WTC11 (cell line): ENCODE measurements around the gene TDRD1. TPM values are rescaled to one million over a fixed set of nuclear protein-coding genes. Genes with fewer than 3 reads are reported as not detected.

ENCODE experiments used
- ATF3 ChIP-seq: sonication (generic); formaldehyde crosslinking; conservative IDR thresholded peaks from 2 replicates; pipeline ENCODE4 v1.8.1; 2022; ENCODE audit warnings: mild to moderate bottlenecking, missing genetic modification reagents
- CREM ChIP-seq: sonication (generic); formaldehyde crosslinking; IDR thresholded peaks from 2 replicates; pipeline ENCODE4 v1.8.1; 2022; ENCODE audit warnings: mild to moderate bottlenecking, missing genetic modification reagents, moderate library complexity
- E2F1 ChIP-seq: sonication (generic); formaldehyde crosslinking; IDR thresholded peaks from 2 replicates; pipeline ENCODE4 v1.8.0; 2022; ENCODE audit warnings: mild to moderate bottlenecking, missing genetic modification reagents
- E2F4 ChIP-seq: sonication (generic); formaldehyde crosslinking; IDR thresholded peaks from 2 replicates; pipeline ENCODE4 v1.8.1; 2022; ENCODE audit warnings: low read depth, mild to moderate bottlenecking, moderate library complexity, missing genetic modification reagents, borderline replicate concordance
- ESRRA ChIP-seq: sonication (generic); formaldehyde crosslinking; IDR thresholded peaks from 2 replicates; pipeline ENCODE4 v1.8.1; 2022; ENCODE audit warnings: mild to moderate bottlenecking, missing genetic modification reagents, borderline replicate concordance
- ETV6 ChIP-seq: sonication (generic); formaldehyde crosslinking; IDR thresholded peaks from 2 replicates; pipeline ENCODE4 v1.8.1; 2022; ENCODE audit warnings: mild to moderate bottlenecking, missing genetic modification reagents
- GRHL2 ChIP-seq: fragments of 250-450 bp; sonication (Bioruptor Pico); IDR thresholded peaks from 2 replicates; pipeline ENCODE4 v1.8.0; 2022; ENCODE audit warnings: mild to moderate bottlenecking, moderate library complexity; ENCODE audit not compliant: insufficient replicate concordance, severe bottlenecking
- HMGA2 ChIP-seq: fragments of 250-450 bp; sonication (Bioruptor Pico); IDR thresholded peaks from 2 replicates; pipeline ENCODE4 v1.4.0; 2021; ENCODE audit warnings: mild to moderate bottlenecking, moderate library complexity
- HMGXB4 ChIP-seq: sonication (generic); formaldehyde crosslinking; IDR thresholded peaks from 2 replicates; pipeline ENCODE4 v1.8.1; 2023; ENCODE audit warnings: mild to moderate bottlenecking, moderate library complexity, missing genetic modification reagents
- IRF2 ChIP-seq: sonication (generic); formaldehyde crosslinking; IDR thresholded peaks from 2 replicates; pipeline ENCODE4 v1.8.0; 2022; ENCODE audit warnings: low read depth, missing genetic modification reagents, borderline replicate concordance
- MAX ChIP-seq: sonication (generic); formaldehyde crosslinking; IDR thresholded peaks from 2 replicates; pipeline ENCODE4 v1.8.0; 2022; ENCODE audit warnings: mild to moderate bottlenecking, missing genetic modification reagents
- MXD4 ChIP-seq: fragments of 250-450 bp; sonication (Bioruptor Pico); IDR thresholded peaks from 2 replicates; pipeline ENCODE4 v1.8.0; 2021; ENCODE audit warnings: mild to moderate bottlenecking, moderate library complexity, borderline replicate concordance
- NFE2L1 ChIP-seq: sonication (generic); formaldehyde crosslinking; IDR thresholded peaks from 2 replicates; pipeline ENCODE4 v1.8.1; 2023; ENCODE audit warnings: missing genetic modification reagents
- RELA ChIP-seq: sonication (generic); formaldehyde crosslinking; IDR thresholded peaks from 2 replicates; pipeline ENCODE4 v1.8.1; 2022; ENCODE audit warnings: missing genetic modification reagents, mild to moderate bottlenecking, borderline replicate concordance
- SMAD3 ChIP-seq: sonication (generic); formaldehyde crosslinking; IDR thresholded peaks from 2 replicates; pipeline ENCODE4 v1.8.0; 2022; ENCODE audit warnings: missing genetic modification reagents, mild to moderate bottlenecking, borderline replicate concordance
- TEAD4 ChIP-seq: sonication (generic); formaldehyde crosslinking; IDR thresholded peaks from 2 replicates; pipeline ENCODE4 v1.8.0; 2022; ENCODE audit warnings: mild to moderate bottlenecking, missing genetic modification reagents
- TP53 ChIP-seq: sonication (generic); formaldehyde crosslinking; IDR thresholded peaks from 2 replicates; pipeline ENCODE4 v1.8.1; 2023; ENCODE audit warnings: mild to moderate bottlenecking, missing genetic modification reagents
- USF2 ChIP-seq: sonication (generic); formaldehyde crosslinking; IDR thresholded peaks from 2 replicates; pipeline ENCODE4 v1.8.1; 2023; ENCODE audit warnings: mild to moderate bottlenecking, missing genetic modification reagents, moderate library complexity
- ZBTB43 ChIP-seq: sonication (generic); formaldehyde crosslinking; IDR thresholded peaks from 2 replicates; pipeline ENCODE4 v1.8.1; 2023; ENCODE audit warnings: mild to moderate bottlenecking, missing genetic modification reagents
- ZNF121 ChIP-seq: sonication (generic); formaldehyde crosslinking; IDR thresholded peaks from 2 replicates; pipeline ENCODE4 v1.8.0; 2023; ENCODE audit warnings: missing genetic modification reagents
- ZNF219 ChIP-seq: sonication (generic); formaldehyde crosslinking; IDR thresholded peaks from 2 replicates; pipeline ENCODE4 v1.8.0; 2023; ENCODE audit warnings: missing genetic modification reagents, mild to moderate bottlenecking, borderline replicate concordance
- ZNF232 ChIP-seq: sonication (generic); formaldehyde crosslinking; IDR thresholded peaks from 2 replicates; pipeline ENCODE4 v1.8.0; 2022; ENCODE audit warnings: mild to moderate bottlenecking, missing genetic modification reagents
- ZNF281 ChIP-seq: sonication (generic); formaldehyde crosslinking; IDR thresholded peaks from 2 replicates; pipeline ENCODE4 v1.8.0; 2023; ENCODE audit warnings: mild to moderate bottlenecking, missing genetic modification reagents
- ZNF396 ChIP-seq: fragments of 250-450 bp; sonication (Bioruptor Pico); IDR thresholded peaks from 2 replicates; pipeline ENCODE4 v1.8.0; 2021; ENCODE audit warnings: mild to moderate bottlenecking, moderate library complexity, borderline replicate concordance
- ZNF416 ChIP-seq: fragments of 250-450 bp; sonication (Bioruptor Pico); IDR thresholded peaks from 2 replicates; pipeline ENCODE4 v1.9.0; 2021; ENCODE audit warnings: mild to moderate bottlenecking, inconsistent platforms
- ZNF425 ChIP-seq: fragments of 250-450 bp; sonication (Bioruptor Pico); conservative IDR thresholded peaks from 2 replicates; pipeline ENCODE4 v1.9.0; 2021; ENCODE audit warnings: mild to moderate bottlenecking
- total RNA-seq: library from RNA; stranded (reverse); gene quantifications from 3 replicates; pipeline ENCODE4 v1.2.3, GENCODE V29; 2021

TDRD1 gene
- total RNA-seq, 1 experiment from 2014 or later: 0.70 TPM

- TF ChIP-seq ZNF281 (CRISPR knock-in tag): 0 out of 2 replicates have a peak, but pooled peaks have one; percentile 12
- no peak for TF ChIP-seq CREM (CRISPR knock-in tag)
- TF ChIP-seq ETV6 (CRISPR knock-in tag): no peak
- TF ChIP-seq HMGA2 (CRISPR knock-in tag): no peak
- peak; percentile 27; the same call in 1 of the 2 replicates for TF ChIP-seq ZNF232 (CRISPR knock-in tag)
- TF ChIP-seq ZNF219 (CRISPR knock-in tag): peak; percentile 61; the same call in 1 of the 2 replicates
- TF ChIP-seq ESRRA: no peak
- TF ChIP-seq TEAD4 (CRISPR knock-in tag): no peak
- no peak; the same call in 1 of the 2 replicates for TF ChIP-seq RELA (CRISPR knock-in tag)
- TF ChIP-seq ZNF121: no peak
- no peak for TF ChIP-seq IRF2
- TF ChIP-seq ZNF396 (CRISPR knock-in tag): no peak
- no peak for TF ChIP-seq NFE2L1
- TF ChIP-seq E2F4: no peak
- TF ChIP-seq ZBTB43 (CRISPR knock-in tag): peak; percentile 56
- TF ChIP-seq SMAD3 (CRISPR knock-in tag): no peak
- TF ChIP-seq USF2: peak; percentile 72
- TF ChIP-seq ZNF425 (CRISPR knock-in tag): no peak
- TF ChIP-seq TP53 (CRISPR knock-in tag): no peak
- no peak for TF ChIP-seq ZNF416 (CRISPR knock-in tag)
- no peak for TF ChIP-seq ATF3
- TF ChIP-seq GRHL2: no peak
- peak; percentile 88 for TF ChIP-seq MAX (CRISPR knock-in tag)
- TF ChIP-seq E2F1 (CRISPR knock-in tag): no peak
- TF ChIP-seq HMGXB4 (CRISPR knock-in tag): peak; percentile 97
- TF ChIP-seq MXD4 (CRISPR knock-in tag): no peak
Measured at GRCh38 chr10:114239117-114239993, 60.2 kb downstream of the TDRD1 start, which contains the start of gene VWA2 (continued).
